ENCODE data around the gene CLPTM1L. TPM values are rescaled to one million over a fixed set of nuclear protein-coding genes. Genes with fewer than 3 reads are reported as not detected.

CLPTM1L gene
- total and polyA plus RNA-seq, 9 of the 15 experiments (the other 6 are each of a cell fraction or from before 2014, with no cell fraction given): 3.5 to 217 (median 177) TPM

DNA sequence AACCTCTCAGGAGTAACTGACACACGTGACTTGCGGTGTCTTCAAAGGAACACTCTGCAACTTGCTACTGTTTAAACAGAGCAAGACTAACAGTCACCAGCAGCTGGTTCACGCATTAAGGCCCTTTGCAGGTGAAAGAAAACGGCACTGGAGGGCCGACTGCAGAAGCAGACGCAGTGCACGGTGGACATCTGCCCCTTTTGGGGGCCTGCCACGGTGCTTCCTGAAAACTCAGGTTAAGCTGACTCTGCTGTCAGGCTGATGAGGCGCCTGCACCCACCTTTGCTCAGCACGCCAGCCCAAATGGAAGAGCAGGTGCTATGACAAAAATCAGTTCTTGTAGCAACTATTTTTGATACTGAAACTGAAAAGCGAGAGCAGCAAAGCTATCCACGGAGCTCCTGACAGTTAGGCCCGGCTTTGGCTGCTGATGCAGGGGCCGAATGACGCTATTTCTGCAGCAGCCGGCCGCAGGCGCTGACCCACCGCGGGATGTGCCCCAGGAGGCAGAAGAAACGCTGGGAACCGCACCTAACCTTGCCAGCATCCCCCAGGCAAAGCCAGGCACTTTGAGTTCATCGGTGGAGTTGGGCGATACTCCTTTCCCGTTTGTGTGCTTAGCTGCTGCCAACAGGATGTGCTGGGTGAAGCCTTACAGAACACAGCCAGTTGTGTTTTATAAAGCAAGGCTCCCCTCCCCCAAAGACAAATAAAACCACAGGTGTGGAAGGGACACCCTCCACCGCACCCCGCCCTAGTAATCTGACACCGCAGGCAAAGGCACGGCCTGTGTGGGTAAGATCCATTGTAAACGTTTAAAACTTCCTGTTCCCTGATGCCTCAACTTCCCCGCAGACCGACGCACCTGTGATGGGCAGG lies 29.0 kb downstream of the CLPTM1L start (continued):
- TF ChIP-seq, protein P1, sequence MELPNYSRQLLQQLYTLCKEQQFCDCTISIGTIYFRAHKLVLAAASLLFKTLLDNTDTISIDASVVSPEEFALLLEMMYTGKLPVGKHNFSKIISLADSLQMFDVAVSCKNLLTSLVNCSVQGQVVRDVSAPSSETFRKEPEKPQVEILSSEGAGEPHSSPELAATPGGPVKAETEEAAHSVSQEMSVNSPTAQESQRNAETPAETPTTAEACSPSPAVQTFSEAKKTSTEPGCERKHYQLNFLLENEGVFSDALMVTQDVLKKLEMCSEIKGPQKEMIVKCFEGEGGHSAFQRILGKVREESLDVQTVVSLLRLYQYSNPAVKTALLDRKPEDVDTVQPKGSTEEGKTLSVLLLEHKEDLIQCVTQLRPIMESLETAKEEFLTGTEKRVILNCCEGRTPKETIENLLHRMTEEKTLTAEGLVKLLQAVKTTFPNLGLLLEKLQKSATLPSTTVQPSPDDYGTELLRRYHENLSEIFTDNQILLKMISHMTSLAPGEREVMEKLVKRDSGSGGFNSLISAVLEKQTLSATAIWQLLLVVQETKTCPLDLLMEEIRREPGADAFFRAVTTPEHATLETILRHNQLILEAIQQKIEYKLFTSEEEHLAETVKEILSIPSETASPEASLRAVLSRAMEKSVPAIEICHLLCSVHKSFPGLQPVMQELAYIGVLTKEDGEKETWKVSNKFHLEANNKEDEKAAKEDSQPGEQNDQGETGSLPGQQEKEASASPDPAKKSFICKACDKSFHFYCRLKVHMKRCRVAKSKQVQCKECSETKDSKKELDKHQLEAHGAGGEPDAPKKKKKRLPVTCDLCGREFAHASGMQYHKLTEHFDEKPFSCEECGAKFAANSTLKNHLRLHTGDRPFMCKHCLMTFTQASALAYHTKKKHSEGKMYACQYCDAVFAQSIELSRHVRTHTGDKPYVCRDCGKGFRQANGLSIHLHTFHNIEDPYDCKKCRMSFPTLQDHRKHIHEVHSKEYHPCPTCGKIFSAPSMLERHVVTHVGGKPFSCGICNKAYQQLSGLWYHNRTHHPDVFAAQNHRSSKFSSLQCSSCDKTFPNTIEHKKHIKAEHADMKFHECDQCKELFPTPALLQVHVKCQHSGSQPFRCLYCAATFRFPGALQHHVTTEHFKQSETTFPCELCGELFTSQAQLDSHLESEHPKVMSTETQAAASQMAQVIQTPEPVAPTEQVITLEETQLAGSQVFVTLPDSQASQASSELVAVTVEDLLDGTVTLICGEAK (IDR thresholded peaks at IDR 0.05): no peak
- TF ChIP-seq, protein P1 (CRISPR knock-in tag; IDR thresholded peaks at IDR 0.05): no peak
- TF ChIP-seq, protein P2, sequence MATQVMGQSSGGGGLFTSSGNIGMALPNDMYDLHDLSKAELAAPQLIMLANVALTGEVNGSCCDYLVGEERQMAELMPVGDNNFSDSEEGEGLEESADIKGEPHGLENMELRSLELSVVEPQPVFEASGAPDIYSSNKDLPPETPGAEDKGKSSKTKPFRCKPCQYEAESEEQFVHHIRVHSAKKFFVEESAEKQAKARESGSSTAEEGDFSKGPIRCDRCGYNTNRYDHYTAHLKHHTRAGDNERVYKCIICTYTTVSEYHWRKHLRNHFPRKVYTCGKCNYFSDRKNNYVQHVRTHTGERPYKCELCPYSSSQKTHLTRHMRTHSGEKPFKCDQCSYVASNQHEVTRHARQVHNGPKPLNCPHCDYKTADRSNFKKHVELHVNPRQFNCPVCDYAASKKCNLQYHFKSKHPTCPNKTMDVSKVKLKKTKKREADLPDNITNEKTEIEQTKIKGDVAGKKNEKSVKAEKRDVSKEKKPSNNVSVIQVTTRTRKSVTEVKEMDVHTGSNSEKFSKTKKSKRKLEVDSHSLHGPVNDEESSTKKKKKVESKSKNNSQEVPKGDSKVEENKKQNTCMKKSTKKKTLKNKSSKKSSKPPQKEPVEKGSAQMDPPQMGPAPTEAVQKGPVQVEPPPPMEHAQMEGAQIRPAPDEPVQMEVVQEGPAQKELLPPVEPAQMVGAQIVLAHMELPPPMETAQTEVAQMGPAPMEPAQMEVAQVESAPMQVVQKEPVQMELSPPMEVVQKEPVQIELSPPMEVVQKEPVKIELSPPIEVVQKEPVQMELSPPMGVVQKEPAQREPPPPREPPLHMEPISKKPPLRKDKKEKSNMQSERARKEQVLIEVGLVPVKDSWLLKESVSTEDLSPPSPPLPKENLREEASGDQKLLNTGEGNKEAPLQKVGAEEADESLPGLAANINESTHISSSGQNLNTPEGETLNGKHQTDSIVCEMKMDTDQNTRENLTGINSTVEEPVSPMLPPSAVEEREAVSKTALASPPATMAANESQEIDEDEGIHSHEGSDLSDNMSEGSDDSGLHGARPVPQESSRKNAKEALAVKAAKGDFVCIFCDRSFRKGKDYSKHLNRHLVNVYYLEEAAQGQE (IDR thresholded peaks at IDR 0.05; ENCODE audit: borderline replicate concordance): no peak
- TF ChIP-seq, protein P2 (CRISPR knock-in tag; IDR thresholded peaks at IDR 0.05; ENCODE audit: low read depth): no peak
- TF ChIP-seq, protein P3, sequence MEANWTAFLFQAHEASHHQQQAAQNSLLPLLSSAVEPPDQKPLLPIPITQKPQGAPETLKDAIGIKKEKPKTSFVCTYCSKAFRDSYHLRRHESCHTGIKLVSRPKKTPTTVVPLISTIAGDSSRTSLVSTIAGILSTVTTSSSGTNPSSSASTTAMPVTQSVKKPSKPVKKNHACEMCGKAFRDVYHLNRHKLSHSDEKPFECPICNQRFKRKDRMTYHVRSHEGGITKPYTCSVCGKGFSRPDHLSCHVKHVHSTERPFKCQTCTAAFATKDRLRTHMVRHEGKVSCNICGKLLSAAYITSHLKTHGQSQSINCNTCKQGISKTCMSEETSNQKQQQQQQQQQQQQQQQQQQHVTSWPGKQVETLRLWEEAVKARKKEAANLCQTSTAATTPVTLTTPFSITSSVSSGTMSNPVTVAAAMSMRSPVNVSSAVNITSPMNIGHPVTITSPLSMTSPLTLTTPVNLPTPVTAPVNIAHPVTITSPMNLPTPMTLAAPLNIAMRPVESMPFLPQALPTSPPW (CRISPR knock-in tag; IDR thresholded peaks at IDR 0.05): 0 out of 2 replicates have a peak, but pooled peaks have one; percentile 21
- no peak for TF ChIP-seq YBX1 (IDR thresholded peaks at IDR 0.05)

All from K562 (cell line).